A673 (cell line): ENCODE results near the gene MAPK8IP1. TPM values are rescaled to one million over a fixed set of nuclear protein-coding genes. Genes with fewer than 3 reads are reported as not detected.

Source experiments
- BruUV-seq: library from RNA; stranded (reverse); fragments of 400-500 nt; replicated peaks from 2 replicates; lab custom pipeline; 2021; lab: Mats Ljungman, UMichigan
- CTCF ChIA-PET: fragments of 300-600 bp; sonication (Branson Sonifier 250); formaldehyde crosslinking; loops from one replicate; lab custom pipeline; 2022; ENCODE audit warnings: antibody characterized with exemption; lab: Charles Lee
- POLR2A ChIA-PET: fragments of 300-600 bp; sonication (Branson Sonifier 250); formaldehyde crosslinking; loops from one replicate; lab custom pipeline; 2022; ENCODE audit warnings: antibody characterized with exemption; ENCODE audit not compliant: low non-redundant PET; lab: Charles Lee
- DNase-seq: peaks from one replicate; pipeline ENCODE4 v3.0.0-alpha.2; 2015; ENCODE audit warnings: low spot score
- H3K27ac ChIP-seq: fragments of 200-600 bp; sonication (generic); 2 replicates; pipeline ENCODE4 v1.5.1; 2016; ENCODE audit warnings: mixed run types, low read depth, mild to moderate bottlenecking, mixed read lengths, antibody characterized with exemption, low read length; ENCODE audit not compliant: poor library complexity, severe bottlenecking
- H3K27me3 ChIP-seq: fragments of 200-600 bp; sonication (generic); replicated peaks from 2 replicates; pipeline ENCODE4 v1.6.1; 2017; ENCODE audit warnings: mixed run types, low read depth, mild to moderate bottlenecking, mixed read lengths, antibody characterized with exemption, low read length; ENCODE audit not compliant: insufficient read depth, poor library complexity
- H3K36me3 ChIP-seq: fragments of 200-600 bp; sonication (generic); 2 replicates; pipeline ENCODE4 v1.6.1; 2016; ENCODE audit warnings: mixed run types, mild to moderate bottlenecking, mixed read lengths, antibody characterized with exemption, low read length; ENCODE audit not compliant: insufficient read depth, poor library complexity, severe bottlenecking
- H3K4me1 ChIP-seq: fragments of 200-600 bp; sonication (generic); 2 replicates; pipeline ENCODE4 v1.6.1; 2017; ENCODE audit warnings: mixed run types, mild to moderate bottlenecking, mixed read lengths, antibody characterized with exemption, low read length; ENCODE audit not compliant: insufficient read depth, poor library complexity, severe bottlenecking
- H3K4me3 ChIP-seq: fragments of 200-600 bp; sonication (generic); 2 replicates; pipeline ENCODE4 v1.5.1; 2016; ENCODE audit warnings: low read depth, mixed run types, mild to moderate bottlenecking, mixed read lengths, low read length; ENCODE audit not compliant: poor library complexity, severe bottlenecking
- H3K9me3 ChIP-seq: fragments of 200-600 bp; sonication (generic); 2 replicates; pipeline ENCODE4 v1.6.1; 2016; ENCODE audit warnings: mixed run types, low read depth, mild to moderate bottlenecking, mixed read lengths, antibody characterized with exemption, low read length; ENCODE audit not compliant: poor library complexity, severe bottlenecking
- CTCF ChIP-seq: fragments of 300-800, 200-600 bp; sonication (generic); conservative IDR thresholded peaks from 2 replicates; pipeline ENCODE4 v1.5.1; 2017; ENCODE audit warnings: low read depth, mild to moderate bottlenecking, antibody characterized with exemption, low read length, moderate library complexity, mixed read lengths
- EZH2 ChIP-seq: fragments of 200-600 bp; sonication (generic); IDR thresholded peaks from 2 replicates; pipeline ENCODE4 v1.6.1; 2017; ENCODE audit warnings: borderline replicate concordance, low read depth, mild to moderate bottlenecking, mixed read lengths, antibody characterized with exemption, low read length; ENCODE audit not compliant: poor library complexity, severe bottlenecking
- intact Hi-C: fragments of 100-400 bp; cut with micrococcal nuclease; formaldehyde crosslinking; loops from one replicate; pipeline ENCODE4 v1.10.0; 2022; ENCODE audit not compliant: unreplicated experiment
- total RNA-seq: library from RNA; stranded (reverse); gene quantifications from 2 replicates; pipeline ENCODE4 v1.2.3, GENCODE V29; 2021

The MAPK8IP1 gene
- total RNA-seq, 1 experiment from 2014 or later: 46.0 TPM

- CTCF ChIA-PET: no interaction called here
- DNase-seq: no peak
- Histone ChIP-seq H3K27ac (no peak overlapping the region), H3K4me1 (peaks cover 5% of the 10 kb centered on the region), H3K4me3 (no peak overlapping the region), H3K27me3 (no peaks in the 10 kb centered on the region), H3K36me3 (no peaks in the 10 kb centered on the region), H3K9me3 (no peaks in the 10 kb centered on the region)
- no TSS peak for BruUV-seq
- POLR2A ChIA-PET: no interaction called here
- intact Hi-C loops: no loop called here
- TF ChIP-seq EZH2: no peak
- no peak for TF ChIP-seq CTCF
Observed at GRCh38 chr11:45927684-45928413, 42.4 kb downstream of the MAPK8IP1 start.

GRCh38 chr11:45928535-45929215 is 43.2 kb downstream of the MAPK8IP1 start:
- ChIA-PET CTCF (no interaction called here), POLR2A (no interaction called here)
- Histone ChIP-seq H3K9me3 (no peaks in the 10 kb centered on the region), H3K4me1 (no peaks in the 10 kb centered on the region), H3K27ac (no peak overlapping the region), H3K4me3 (no peak overlapping the region), H3K36me3 (peaks cover 7% of the 10 kb centered on the region), H3K27me3 (no peaks in the 10 kb centered on the region)
- intact Hi-C loops: no loop called here
- no peak for DNase-seq
- TF ChIP-seq EZH2: no peak
- BruUV-seq: no TSS peak

GRCh38 chr11:45929486-45930030 is 44.1 kb downstream of the MAPK8IP1 start:
- intact Hi-C loops: no loop called here
- H3K4me1 ChIP-seq: no peaks in the 10 kb centered on the region
- ChIA-PET CTCF (no interaction called here), POLR2A (no interaction called here)
- H3K9me3 ChIP-seq: no peaks in the 10 kb centered on the region
- H3K4me3 ChIP-seq: no peak overlapping the region
- DNase-seq: no peak
- H3K27ac ChIP-seq: no peak overlapping the region
- H3K27me3 ChIP-seq: no peaks in the 10 kb centered on the region
- H3K36me3 ChIP-seq: peaks cover 16% of the 10 kb centered on the region
- no peak for TF ChIP-seq CTCF
- TF ChIP-seq EZH2: no peak
- no TSS peak for BruUV-seq
